ENCODE measurements around the gene TLN1. TPM values are rescaled to one million over a fixed set of nuclear protein-coding genes. Genes with fewer than 3 reads are reported as not detected.

The TLN1 gene
- polyA plus RNA-seq, 12 donors: 83.0 to 108 (median 90.3) TPM; not detected in 1

- no peak for DNase-seq
These were observed 43.1 kb downstream of the TLN1 start for GRCh38 chr9:35688558-35689541.

GRCh38 chr9:35687972-35688557 lies 43.9 kb downstream of the TLN1 start:
- no peak for DNase-seq

GRCh38 chr9:35687306-35687705 lies 44.7 kb downstream of the TLN1 start:
- no peak for DNase-seq

- DNase-seq: no peak
These were observed 45.5 kb downstream of the TLN1 start for GRCh38 chr9:35686222-35687203.

GRCh38 chr9:35685506-35685905 lies 46.5 kb downstream of the TLN1 start:
- no peak for DNase-seq

GRCh38 chr9:35684921-35685320 lies 47.1 kb downstream of the TLN1 start:
- no peak for DNase-seq

GRCh38 chr9:35683323-35683722 lies 48.7 kb downstream of the TLN1 start:
- no peak for DNase-seq

GRCh38 chr9:35682520-35683315 lies 49.3 kb downstream of the TLN1 start:
- DNase-seq: no peak

GRCh38 chr9:35682051-35682450 lies 49.9 kb downstream of the TLN1 start:
- no peak for DNase-seq

GRCh38 chr9:35681341-35682002 lies 50.5 kb downstream of the TLN1 start:
- DNase-seq: no peak

- no peak for DNase-seq
These were observed 51.5 kb downstream of the TLN1 start for GRCh38 chr9:35680331-35681105.

- no peak for DNase-seq
These were observed 52.1 kb downstream of the TLN1 start for GRCh38 chr9:35679766-35680330.

- no peak for DNase-seq
These were observed 52.9 kb downstream of the TLN1 start for GRCh38 chr9:35679091-35679490.

GRCh38 chr9:35675732-35676392 lies 56.1 kb downstream of the TLN1 start:
- no peak for DNase-seq

GRCh38 chr9:35675204-35675603 lies 56.8 kb downstream of the TLN1 start:
- DNase-seq: no peak

- no peak for DNase-seq
These were observed 58.0 kb downstream of the TLN1 start for GRCh38 chr9:35674025-35674361.

GRCh38 chr9:35673132-35674024 lies 58.6 kb downstream of the TLN1 start, which contains the start of gene CA9:
TSS of gene CA9 (plus strand) at chr9:35673928. CDS start at chr9:35673960, 32 bp downstream.
- DNase-seq: no peak
